K562 (cell line): ENCODE results near the gene ANO6. TPM values are rescaled to one million over a fixed set of nuclear protein-coding genes. Genes with fewer than 3 reads are reported as not detected.

Experiments
- ATAC-seq: fragments of 200-7000 bp; cut with Tn5 transposase; 3 replicates; pipeline ENCODE4 v1.9.1; 2020; ENCODE audit warnings: moderate library complexity
- BruUV-seq: library from RNA; stranded (reverse); fragments of 400-500 nt; replicated peaks from 2 replicates; lab custom pipeline; 2021; lab: Mats Ljungman, UMichigan
- CTCF ChIA-PET: fragments of 300-600 bp; formaldehyde crosslinking; extraction: SDS; loops from one replicate; lab custom pipeline; 2021; ENCODE audit warnings: low intra/inter-chr PET ratio; lab: Yijun Ruan, JAX
- POLR2A ChIA-PET: fragments of 300-600, 350-650 bp; sonication (Branson Sonifier 250); formaldehyde crosslinking; extraction: SDS; loops from one replicate; lab custom pipeline; 2021; ENCODE audit warnings: antibody characterized with exemption, inconsistent platforms; lab: Yijun Ruan, JAX
- DNase-seq, 4 experiments: peaks; one replicate each; pipeline versions ENCODE4 v3.0.0 to v3.0.0-alpha.2; 2011 to 2018; ENCODE audit warnings: low spot score in 3 of 4, mixed read lengths in 3 of 4; ENCODE audit errors: extremely low read depth in 1 of 4
- FAIRE-seq: peaks from 2 replicates; lab custom pipeline; 2011; peaks lifted over from hg19 to GRCh38; lab: Jason Lieb, UNC
- H2AFZ ChIP-seq: 2 replicates; pipeline ENCODE4 v1.6.0; 2011; ENCODE audit warnings: low read depth, low read length, control low read depth, inconsistent platforms
- H3K27ac ChIP-seq: fragments of 200-600 bp; 3 replicates; pipeline ENCODE4 v1.8.0; 2011; ENCODE audit warnings: low read depth, mild to moderate bottlenecking, control low read depth, inconsistent platforms, low read length, moderate library complexity, mixed read lengths; ENCODE audit errors: extremely low read depth
- H3K27me3 ChIP-seq, 2 experiments: fragments of 300-600 bp in 1 of 2; 2 replicates in 1 of 2; 3 replicates in 1 of 2; pipeline versions ENCODE4 v1.6.0 to v1.8.0; 2011; ENCODE audit warnings: inconsistent platforms in 2 of 2, low read length in 2 of 2, mild to moderate bottlenecking in 1 of 2, mixed read lengths in 1 of 2, moderate library complexity in 1 of 2; ENCODE audit not compliant: control insufficient read depth in 2 of 2, insufficient read depth in 2 of 2
- H3K36me3 ChIP-seq: fragments of 300-600 bp; 3 replicates; pipeline ENCODE4 v1.8.0; 2011; ENCODE audit warnings: mild to moderate bottlenecking, low read length, inconsistent platforms; ENCODE audit not compliant: control insufficient read depth, insufficient read depth
- H3K4me1 ChIP-seq, 2 experiments: fragments of 200-600 bp in 1 of 2; replicated peaks in 1 of 2; 2 replicates in 1 of 2; 3 replicates in 1 of 2; pipeline versions ENCODE4 v1.5.1 to v1.8.0; 2011; ENCODE audit warnings: inconsistent platforms in 2 of 2, low read length in 2 of 2, mild to moderate bottlenecking in 1 of 2, mixed read lengths in 1 of 2, moderate library complexity in 1 of 2; ENCODE audit not compliant: control insufficient read depth in 2 of 2, insufficient read depth in 2 of 2
- H3K4me2 ChIP-seq: 2 replicates; pipeline ENCODE4 v1.6.1; 2011; ENCODE audit warnings: low read length, control low read depth, inconsistent platforms, mixed read lengths; ENCODE audit not compliant: insufficient read depth
- H3K4me3 ChIP-seq: fragments of 200-600 bp; sonication (generic), shearing (Covaris generic); 2 replicates; pipeline ENCODE4 v1.5.1; 2016; ENCODE audit warnings: control low read depth, inconsistent platforms
- H3K79me2 ChIP-seq: fragments of 200-600 bp; 3 replicates; pipeline ENCODE4 v1.8.0; 2011; ENCODE audit warnings: low read length, inconsistent platforms; ENCODE audit not compliant: control insufficient read depth, insufficient read depth
- H3K9ac ChIP-seq, 2 experiments: 2 replicates each; pipeline versions ENCODE4 v1.6.0 to v1.6.1; 2011; ENCODE audit warnings: low read depth in 2 of 2, low read length in 2 of 2, control low read depth in 1 of 2, inconsistent platforms in 1 of 2, mild to moderate bottlenecking in 1 of 2, mixed read lengths in 1 of 2; ENCODE audit not compliant: insufficient read depth in 1 of 2
- H3K9me1 ChIP-seq: one replicate; pipeline ENCODE4 v1.6.0; 2011; ENCODE audit warnings: inconsistent platforms, mild to moderate bottlenecking, low read length, moderate library complexity; ENCODE audit not compliant: control insufficient read depth, insufficient read depth
- H3K9me3 ChIP-seq: replicated peaks from 2 replicates; pipeline ENCODE4 v1.5.1; 2011; ENCODE audit warnings: low read depth, low read length, inconsistent platforms; ENCODE audit not compliant: control insufficient read depth, insufficient read depth
- H4K20me1 ChIP-seq: replicated peaks from 2 replicates; pipeline ENCODE4 v1.6.1; 2011; ENCODE audit warnings: low read length, inconsistent platforms, mixed read lengths; ENCODE audit not compliant: control insufficient read depth, insufficient read depth
- ADNP ChIP-seq: fragments of 200-800 bp; sonication (Bioruptor generic); IDR thresholded peaks from 2 replicates; pipeline ENCODE4 v1.6.1; 2016; ENCODE audit warnings: missing genetic modification characterization, missing compliant biosample characterization
- KHSRP ChIP-seq: fragments of 450-650 bp; IDR thresholded peaks from 2 replicates; pipeline ENCODE4 v1.6.1; 2017
- KLF6 ChIP-seq: fragments of 250-450 bp; sonication (Bioruptor Pico); IDR thresholded peaks from 2 replicates; pipeline ENCODE4 v1.4.0; 2020; ENCODE audit warnings: mild to moderate bottlenecking, moderate library complexity, borderline replicate concordance
- MAFG ChIP-seq: fragments of 450-650 bp; conservative IDR thresholded peaks from 2 replicates; pipeline ENCODE4 v1.6.1; 2016; ENCODE audit warnings: missing genetic modification characterization, missing compliant biosample characterization
- MAFK ChIP-seq: IDR thresholded peaks from 2 replicates; pipeline ENCODE4 v1.6.1; 2011; ENCODE audit warnings: low read length, improper control_type of control experiment
- MEF2A ChIP-seq: IDR thresholded peaks from 2 replicates; pipeline ENCODE4 v1.6.1; 2011; ENCODE audit warnings: low read depth, mild to moderate bottlenecking, low read length, moderate library complexity; ENCODE audit not compliant: control insufficient read depth
- MTA1 ChIP-seq: fragments of 450-650 bp; IDR thresholded peaks from 2 replicates; pipeline ENCODE4 v1.6.1; 2017; ENCODE audit warnings: borderline replicate concordance
- SMARCB1 ChIP-seq: IDR thresholded peaks from 2 replicates; pipeline ENCODE4 v1.6.1; 2011; ENCODE audit warnings: improper control_type of control experiment, low read depth; ENCODE audit not compliant: insufficient read length
- SPI1 ChIP-seq: IDR thresholded peaks from 2 replicates; pipeline ENCODE4 v1.6.1; 2011; ENCODE audit warnings: low read depth, low read length, control low read depth, borderline replicate concordance
- TAF15 ChIP-seq: fragments of 200-400 bp; formaldehyde crosslinking; IDR thresholded peaks from 2 replicates; pipeline ENCODE4 v1.6.1; 2017; ENCODE audit warnings: mild to moderate bottlenecking, low read depth, low read length, moderate library complexity
- TARDBP ChIP-seq: fragments of 450-650 bp; IDR thresholded peaks from 2 replicates; pipeline ENCODE4 v1.6.1; 2016
- THAP12 ChIP-seq: fragments of 250-450 bp; sonication (Bioruptor Pico); IDR thresholded peaks from 2 replicates; pipeline ENCODE4 v1.9.0; 2021; ENCODE audit warnings: mild to moderate bottlenecking, inconsistent platforms
- U2AF1 ChIP-seq: fragments of 200-400 bp; formaldehyde crosslinking; optimal IDR thresholded peaks from 2 replicates; pipeline ENCODE3; 2017; ENCODE audit warnings: mild to moderate bottlenecking, low read depth, low read length, moderate library complexity
- XRCC5 ChIP-seq: fragments of 200-400 bp; formaldehyde crosslinking; IDR thresholded peaks from 2 replicates; pipeline ENCODE4 v1.6.1; 2017; ENCODE audit warnings: low read depth, mild to moderate bottlenecking, low read length
- WGBS: fragments of 100-300 bp; shearing (Covaris generic); methylation state at CpG from one replicate; pipeline ENCODE4 v1.1.6; 2016; ENCODE audit warnings: low coverage, mixed read lengths; ENCODE audit not compliant: insufficient coverage; ENCODE audit errors: missing lambda C conversion rate; 5-methylcytosine and 5-hydroxymethylcytosine counted together
- in situ Hi-C: fragments of 300-500 bp; cut with MboI; formaldehyde crosslinking; loops from 4 replicates; pipeline ENCODE4 v1.15.0; 2018; ENCODE audit warnings: inconsistent platforms, mixed read lengths
- intact Hi-C: fragments of 100-400 bp; cut with micrococcal nuclease; formaldehyde crosslinking; loops from 2 replicates; pipeline ENCODE4 v1.14.2; 2022
- polyA plus RNA-seq, 8 experiments: library from polyadenylated mRNA; depleted of rRNA in 4 of 8; stranded (reverse) in 5 of 8; unstranded in 3 of 8; fragments of >200 nt; fragmentation: Nextera tagmentation in 2 of 8; fragmentation: Illumina TruSeq in 1 of 8; extraction: Ambion mirVana in 2 of 8; extraction: Trizol in 1 of 8; gene quantifications; 2 replicates each; pipeline versions ENCODE4 v1.2.1 to v1.2.3, GENCODE V29; 2011 to 2014; ENCODE audit warnings: inconsistent platforms in 1 of 8, missing spikeins in 1 of 8
- total RNA-seq, 7 experiments: library from RNA; depleted of rRNA in 6 of 7; stranded (reverse); fragments of >200 nt in 6 of 7; fragmentation: Illumina TruSeq in 2 of 7; extraction: Trizol in 2 of 7; gene quantifications; 2 replicates each; pipeline versions ENCODE4 v1.2.1 to v1.2.3, GENCODE V29; 2011 to 2021; ENCODE audit warnings: low replicate concordance in 1 of 7
- TF ChIP-seq, protein P1 (sequence below): fragments of 450-650 bp; IDR thresholded peaks from 2 replicates; pipeline ENCODE4 v1.6.1; 2016; ENCODE audit warnings: mild to moderate bottlenecking
- TF ChIP-seq, protein P2 (sequence below): fragments of 250-450 bp; sonication (Bioruptor Pico); IDR thresholded peaks from 2 replicates; pipeline ENCODE4 v1.5.0; 2020; ENCODE audit warnings: mild to moderate bottlenecking

The ANO6 gene
- total and polyA plus RNA-seq, 9 of the 15 experiments (the other 6 are each of a cell fraction or from before 2014, with no cell fraction given), result 3.5 to 24.7 (median 20.3) TPM

DNA sequence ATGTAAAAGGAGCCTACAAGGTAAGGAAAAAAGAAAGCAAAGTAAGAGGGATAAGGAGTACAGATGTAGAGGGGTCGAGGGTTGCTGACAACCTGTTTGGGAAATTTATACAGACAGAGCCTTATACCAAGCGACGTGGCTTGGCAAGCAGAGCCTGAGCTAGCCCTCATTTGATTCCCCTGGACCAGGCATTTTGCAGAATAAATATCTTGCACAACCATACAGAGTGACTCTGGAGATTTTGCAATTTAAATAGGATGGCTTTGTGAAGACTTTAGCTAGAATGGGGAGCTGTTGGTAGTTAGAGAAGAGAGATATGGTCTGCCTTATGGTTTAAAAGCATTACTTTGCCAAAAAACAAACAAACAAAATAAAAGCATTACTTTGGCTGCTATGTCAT, 11.1 kb upstream of the ANO6 start (continued):
- no peak for TF ChIP-seq U2AF1

- no peaks in the 10 kb centered on the region for H3K9me3 ChIP-seq
- H3K27ac ChIP-seq, result no peak overlapping the region
- H3K4me1 ChIP-seq, result peaks cover 3 to 13% of the 10 kb centered on the region in 2 experiments; a peak in 4 of 5 replicates
- in situ Hi-C loops (no loop called here), intact Hi-C loops (no loop called here)
- ChIA-PET POLR2A (interaction anchor here (0.8 to 1.1 kb wide), 2 partner anchors 20 to 37 kb away, joined by 3 to 4 read pairs; no protein-coding TSS in a partner anchor), CTCF (no interaction called here)
- no peaks in the 10 kb centered on the region; a peak in 1 of 5 replicates for H3K27me3 ChIP-seq
- no TSS peak for BruUV-seq
- FAIRE-seq (no peak), ATAC-seq (no peak), DNase-seq (no peak)
- H3K4me3 ChIP-seq, result no peak overlapping the region
- no peak overlapping the region for H3K9ac ChIP-seq
- no peaks in the 10 kb centered on the region for H3K36me3 ChIP-seq
- H3K79me2 ChIP-seq, result no peaks in the 10 kb centered on the region
- no peak overlapping the region for H2AFZ ChIP-seq
- 63% methylated on average over 4 of the region's 4 CpGs for WGBS
- no peaks in the 10 kb centered on the region for H3K9me1 ChIP-seq
- H3K4me2 ChIP-seq, result no peak overlapping the region
- H4K20me1 ChIP-seq, result no peaks in the 10 kb centered on the region
- TF ChIP-seq MTA1 (no peak), SPI1 (peak; percentile 16; the same call in 1 of the 2 replicates), SMARCB1 (no peak), TARDBP (no peak), ADNP (tag) (no peak), XRCC5 (no peak), KLF6 (CRISPR knock-in tag) (no peak), MAFK (0 out of 2 replicates have a peak, but pooled peaks have one; percentile 33), MEF2A (no peak), MAFG (tag) (peak; percentile 59), TAF15 (no peak), THAP12 (no peak), KHSRP (no peak)
- TF ChIP-seq, protein P1, sequence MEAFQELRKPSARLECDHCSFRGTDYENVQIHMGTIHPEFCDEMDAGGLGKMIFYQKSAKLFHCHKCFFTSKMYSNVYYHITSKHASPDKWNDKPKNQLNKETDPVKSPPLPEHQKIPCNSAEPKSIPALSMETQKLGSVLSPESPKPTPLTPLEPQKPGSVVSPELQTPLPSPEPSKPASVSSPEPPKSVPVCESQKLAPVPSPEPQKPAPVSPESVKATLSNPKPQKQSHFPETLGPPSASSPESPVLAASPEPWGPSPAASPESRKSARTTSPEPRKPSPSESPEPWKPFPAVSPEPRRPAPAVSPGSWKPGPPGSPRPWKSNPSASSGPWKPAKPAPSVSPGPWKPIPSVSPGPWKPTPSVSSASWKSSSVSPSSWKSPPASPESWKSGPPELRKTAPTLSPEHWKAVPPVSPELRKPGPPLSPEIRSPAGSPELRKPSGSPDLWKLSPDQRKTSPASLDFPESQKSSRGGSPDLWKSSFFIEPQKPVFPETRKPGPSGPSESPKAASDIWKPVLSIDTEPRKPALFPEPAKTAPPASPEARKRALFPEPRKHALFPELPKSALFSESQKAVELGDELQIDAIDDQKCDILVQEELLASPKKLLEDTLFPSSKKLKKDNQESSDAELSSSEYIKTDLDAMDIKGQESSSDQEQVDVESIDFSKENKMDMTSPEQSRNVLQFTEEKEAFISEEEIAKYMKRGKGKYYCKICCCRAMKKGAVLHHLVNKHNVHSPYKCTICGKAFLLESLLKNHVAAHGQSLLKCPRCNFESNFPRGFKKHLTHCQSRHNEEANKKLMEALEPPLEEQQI, result no peak
- TF ChIP-seq, protein P2, sequence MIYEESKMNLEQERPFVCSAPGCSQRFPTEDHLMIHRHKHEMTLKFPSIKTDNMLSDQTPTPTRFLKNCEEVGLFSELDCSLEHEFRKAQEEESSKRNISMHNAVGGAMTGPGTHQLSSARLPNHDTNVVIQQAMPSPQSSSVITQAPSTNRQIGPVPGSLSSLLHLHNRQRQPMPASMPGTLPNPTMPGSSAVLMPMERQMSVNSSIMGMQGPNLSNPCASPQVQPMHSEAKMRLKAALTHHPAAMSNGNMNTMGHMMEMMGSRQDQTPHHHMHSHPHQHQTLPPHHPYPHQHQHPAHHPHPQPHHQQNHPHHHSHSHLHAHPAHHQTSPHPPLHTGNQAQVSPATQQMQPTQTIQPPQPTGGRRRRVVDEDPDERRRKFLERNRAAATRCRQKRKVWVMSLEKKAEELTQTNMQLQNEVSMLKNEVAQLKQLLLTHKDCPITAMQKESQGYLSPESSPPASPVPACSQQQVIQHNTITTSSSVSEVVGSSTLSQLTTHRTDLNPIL (CRISPR knock-in tag), result no peak
These were observed 10.6 kb upstream of the ANO6 start for GRCh38 chr12:45205165-45205825.
